H9 (cell line): ENCODE data around the gene VENTX. TPM values are rescaled to one million over a fixed set of nuclear protein-coding genes. Genes with fewer than 3 reads are reported as not detected.

Source experiments
- DNase-seq: peaks from one replicate; pipeline ENCODE4 v3.0.0-alpha.2; 2017
- H2AFZ ChIP-seq: one replicate; pipeline ENCODE4 v1.6.1; 2013; ENCODE audit warnings: mild to moderate bottlenecking, low read length, control low read depth, moderate library complexity
- H2AK5ac ChIP-seq: 2 replicates; pipeline ENCODE4 v1.6.1; 2013; ENCODE audit warnings: low read length, control low read depth, mixed read lengths; ENCODE audit not compliant: insufficient read length
- H2BK120ac ChIP-seq: one replicate; pipeline ENCODE4 v1.6.1; 2013; ENCODE audit warnings: low read depth, mild to moderate bottlenecking, low read length, control low read depth, inconsistent platforms; ENCODE audit not compliant: poor library complexity, severe bottlenecking
- H2BK12ac ChIP-seq: 2 replicates; pipeline ENCODE4 v1.6.1; 2013; ENCODE audit warnings: low read length, control low read depth, mixed read lengths, low read depth; ENCODE audit not compliant: insufficient read length
- H2BK15ac ChIP-seq: 2 replicates; pipeline ENCODE4 v1.6.1; 2013; ENCODE audit warnings: low read depth, low read length, control low read depth
- H2BK20ac ChIP-seq: one replicate; pipeline ENCODE4 v1.6.1; 2013; ENCODE audit warnings: low read depth, mild to moderate bottlenecking, low read length, control low read depth, inconsistent platforms; ENCODE audit not compliant: poor library complexity, severe bottlenecking
- H2BK5ac ChIP-seq: 2 replicates; pipeline ENCODE4 v1.6.1; 2013; ENCODE audit warnings: low read length, control low read depth, mixed read lengths; ENCODE audit not compliant: insufficient read length
- H3K14ac ChIP-seq: 2 replicates; pipeline ENCODE4 v1.6.1; 2013; ENCODE audit warnings: low read length, control low read depth; ENCODE audit not compliant: insufficient read depth
- H3K18ac ChIP-seq: 2 replicates; pipeline ENCODE4 v1.6.1; 2013; ENCODE audit warnings: low read depth, mild to moderate bottlenecking, mixed read lengths, low read length, control low read depth; ENCODE audit not compliant: insufficient read length
- H3K23ac ChIP-seq: 2 replicates; pipeline ENCODE4 v1.6.1; 2013; ENCODE audit warnings: low read length, control low read depth, mixed read lengths, low read depth; ENCODE audit not compliant: insufficient read length
- H3K23me2 ChIP-seq: 2 replicates; pipeline ENCODE4 v1.6.1; 2013; ENCODE audit warnings: low read depth, mild to moderate bottlenecking, mixed read lengths, low read length, control low read depth; ENCODE audit not compliant: insufficient read length, poor library complexity, severe bottlenecking
- H3K27ac ChIP-seq: 2 replicates; pipeline ENCODE4 v1.5.1; 2013; ENCODE audit warnings: low read length, control low read depth, mixed read lengths, low read depth; ENCODE audit not compliant: insufficient read length
- H3K27me3 ChIP-seq: 2 replicates; pipeline ENCODE4 v1.6.1; 2013; ENCODE audit warnings: low read length, control low read depth, inconsistent platforms; ENCODE audit not compliant: insufficient read depth
- H3K4ac ChIP-seq: 2 replicates; pipeline ENCODE4 v1.6.1; 2013; ENCODE audit warnings: low read depth, mild to moderate bottlenecking, control low read depth, inconsistent platforms, low read length, moderate library complexity
- H3K4me1 ChIP-seq: 2 replicates; pipeline ENCODE4 v1.6.1; 2013; ENCODE audit warnings: low read length, control low read depth, inconsistent platforms; ENCODE audit not compliant: insufficient read depth
- H3K4me2 ChIP-seq: 2 replicates; pipeline ENCODE4 v1.6.1; 2013; ENCODE audit warnings: low read length, control low read depth, mixed read lengths; ENCODE audit not compliant: insufficient read length, insufficient read depth
- H3K56ac ChIP-seq: 2 replicates; pipeline ENCODE4 v1.6.1; 2013; ENCODE audit warnings: low read depth, mild to moderate bottlenecking, mixed read lengths, low read length, control low read depth; ENCODE audit not compliant: insufficient read length
- H3K79me1 ChIP-seq: 2 replicates; pipeline ENCODE4 v1.6.1; 2013; ENCODE audit warnings: low read depth, mild to moderate bottlenecking, moderate library complexity, low read length, control low read depth, inconsistent platforms; ENCODE audit not compliant: insufficient read depth, poor library complexity, severe bottlenecking
- H3K79me2 ChIP-seq: 2 replicates; pipeline ENCODE4 v1.6.1; 2013; ENCODE audit warnings: low read length, control low read depth, inconsistent platforms; ENCODE audit not compliant: insufficient read depth
- H3K9ac ChIP-seq: 2 replicates; pipeline ENCODE4 v1.6.1; 2013; ENCODE audit warnings: low read length, control low read depth, mixed read lengths; ENCODE audit not compliant: insufficient read length; ENCODE audit errors: extremely low read depth
- H3K9me3 ChIP-seq: one replicate; pipeline ENCODE4 v1.6.1; 2013; ENCODE audit warnings: low read depth, low read length, inconsistent platforms; ENCODE audit not compliant: control insufficient read depth
- H3T11ph ChIP-seq: one replicate; pipeline ENCODE4 v1.6.1; 2013; ENCODE audit warnings: mild to moderate bottlenecking, low read length, control low read depth, inconsistent platforms
- H4K20me1 ChIP-seq: one replicate; pipeline ENCODE4 v1.6.1; 2013; ENCODE audit not compliant: control insufficient read depth, insufficient read length, insufficient read depth
- H4K5ac ChIP-seq: 2 replicates; pipeline ENCODE4 v1.6.1; 2013; ENCODE audit warnings: low read depth, mild to moderate bottlenecking, mixed read lengths, low read length, control low read depth; ENCODE audit not compliant: insufficient read length
- H4K8ac ChIP-seq: replicated peaks from 2 replicates; pipeline ENCODE4 v1.6.1; 2013; ENCODE audit warnings: low read length, control low read depth, mixed read lengths, low read depth; ENCODE audit not compliant: insufficient read length
- H4K91ac ChIP-seq: 2 replicates; pipeline ENCODE4 v1.6.1; 2013; ENCODE audit warnings: low read depth, mild to moderate bottlenecking, moderate library complexity, mixed read lengths, low read length, control low read depth; ENCODE audit not compliant: insufficient read length
- H3K27ac Mint-ChIP-seq, 3 experiments: 2 replicates in 2 of 3; 3 replicates in 1 of 3; pipeline ENCODE4 v1.8.0; 2020 to 2021; ENCODE audit warnings: mixed read lengths in 3 of 3, mild to moderate bottlenecking in 1 of 3, moderate library complexity in 1 of 3
- H3K27me3 Mint-ChIP-seq: 2 replicates; pipeline ENCODE4 v1.8.0; 2021; ENCODE audit warnings: low read depth, mild to moderate bottlenecking, moderate library complexity, mixed read lengths
- H3K36me3 Mint-ChIP-seq, 3 experiments: 2 replicates in 2 of 3; 3 replicates in 1 of 3; pipeline ENCODE4 v1.8.0; 2020 to 2021; ENCODE audit warnings: low read depth in 3 of 3, mixed read lengths in 3 of 3; ENCODE audit not compliant: insufficient read depth in 1 of 3
- H3K4me1 Mint-ChIP-seq, 2 experiments: 2 replicates each; pipeline ENCODE4 v1.8.0; 2020; ENCODE audit warnings: mixed read lengths in 2 of 2
- H3K4me3 Mint-ChIP-seq, 2 experiments: 2 replicates in 1 of 2; 3 replicates in 1 of 2; pipeline ENCODE4 v1.8.0; 2020 to 2021; ENCODE audit warnings: mild to moderate bottlenecking in 2 of 2, mixed read lengths in 2 of 2, moderate library complexity in 1 of 2
- H3K9me3 Mint-ChIP-seq, 2 experiments: 2 replicates in 1 of 2; 3 replicates in 1 of 2; pipeline ENCODE4 v1.8.0; 2020; ENCODE audit warnings: mild to moderate bottlenecking in 2 of 2, mixed read lengths in 2 of 2, moderate library complexity in 1 of 2
- CTCF ChIP-seq: fragments of 200-600 bp; sonication (generic); conservative IDR thresholded peaks from 3 replicates; pipeline ENCODE4 v1.8.0; 2021; ENCODE audit warnings: antibody characterized with exemption, mild to moderate bottlenecking
- WGBS: extraction: QIAGEN DNeasy Blood & Tissue Kit; methylation state at CpG from one replicate; pipeline ENCODE4 v1.1.7; 2013; ENCODE audit warnings: missing lambda C conversion rate, low lambda C conversion rate, mixed read lengths; ENCODE audit not compliant: insufficient read length; ENCODE audit errors: extremely low coverage; 5-methylcytosine and 5-hydroxymethylcytosine counted together
- total RNA-seq: library from RNA; stranded (reverse); gene quantifications from 2 replicates; pipeline ENCODE4 v1.2.1, GENCODE V29; 2021

The VENTX gene
- total RNA-seq, 1 experiment from 2014 or later: 10.9 TPM

- H3K4me2 ChIP-seq: no peak overlapping the region
- H3K79me2 ChIP-seq: no peaks in the 10 kb centered on the region
- H3K9me3 ChIP-seq: no peaks in the 10 kb centered on the region
- no peak overlapping the region for H2AK5ac ChIP-seq
- H4K91ac ChIP-seq: no peak overlapping the region
- TF ChIP-seq CTCF: peak; percentile 46; the same call in 2 of the 3 replicates
- H4K5ac ChIP-seq: no peak overlapping the region
- H3K9ac ChIP-seq: no peak overlapping the region
- no peak overlapping the region; the same call in 1 of the 2 replicates for H3K14ac ChIP-seq
- no peak overlapping the region; a peak in 1 of 5 replicates for H3K4me3 Mint-ChIP-seq
- H3K4me1 Mint-ChIP-seq: 0 out of 4 replicates have a peak, but pooled peaks cover 0 to 2% of the 10 kb centered on the region in 2 experiments
- H4K8ac ChIP-seq: no peak overlapping the region
- peaks cover 14% of the 10 kb centered on the region for H3K27me3 Mint-ChIP-seq
- H2BK20ac ChIP-seq: no peak overlapping the region
- H2BK5ac ChIP-seq: no peak overlapping the region
- no peak overlapping the region for H3K27ac ChIP-seq
- H3K23ac ChIP-seq: no peak overlapping the region
- no peaks in the 10 kb centered on the region for H3K23me2 ChIP-seq
- no peaks in the 10 kb centered on the region for H3K4me1 ChIP-seq
- no peak for DNase-seq
- no peak overlapping the region for H3K56ac ChIP-seq
- H3K9me3 Mint-ChIP-seq: peaks cover 13 to 23% of the 10 kb centered on the region in 2 experiments
- no peak overlapping the region for H3K4ac ChIP-seq
- H3K27me3 ChIP-seq: no peaks in the 10 kb centered on the region
- H2BK120ac ChIP-seq: no peak overlapping the region
- no peak overlapping the region for H3T11ph ChIP-seq
- H3K79me1 ChIP-seq: no peaks in the 10 kb centered on the region
- peaks cover 1 to 11% (median 7%) of the 10 kb centered on the region in 3 experiments; a peak in 6 of 7 replicates for H3K36me3 Mint-ChIP-seq
- no peaks in the 10 kb centered on the region for H4K20me1 ChIP-seq
- H2BK12ac ChIP-seq: no peak overlapping the region
- no peak overlapping the region for H2BK15ac ChIP-seq
- no peak overlapping the region for H3K18ac ChIP-seq
- no peak overlapping the region for H2AFZ ChIP-seq
- no peak overlapping the region for H3K27ac Mint-ChIP-seq
- no CpG with 5 or more reads among the region's 40 CpGs for WGBS
Measured at GRCh38 chr10:133196936-133197758, 40.5 kb upstream of the VENTX start.
